Neuron (in vitro differentiated cells): ENCODE measurements around the gene KAT5.
A peak's percentile ranks its signal among the peaks of the same experiment; 100 is the strongest.
"Not testable (repeated sequence)": the region's sequence is repeated elsewhere in the genome, so short reads cannot be mapped to it uniquely, and the experiment has no call there.

ENCODE experiments used
- H2AFZ ChIP-seq: one replicate; pipeline ENCODE4 v1.6.1; 2013; ENCODE audit warnings: low read depth, mild to moderate bottlenecking, inconsistent platforms, low read length, moderate library complexity
- H3K27me3 ChIP-seq: one replicate; pipeline ENCODE4 v1.6.1; 2013; ENCODE audit warnings: low read length; ENCODE audit not compliant: insufficient read depth
- H3K36me3 ChIP-seq: one replicate; pipeline ENCODE4 v1.6.1; 2013; ENCODE audit warnings: low read length; ENCODE audit not compliant: insufficient read depth
- H3K4me1 ChIP-seq: one replicate; pipeline ENCODE4 v1.6.1; 2013; ENCODE audit warnings: low read length; ENCODE audit not compliant: insufficient read depth
- H3K4me3 ChIP-seq: 2 replicates; pipeline ENCODE4 v1.5.1; 2013; ENCODE audit warnings: mild to moderate bottlenecking, low read length, moderate library complexity
- H3K9me3 ChIP-seq: one replicate; pipeline ENCODE4 v1.6.1; 2013; ENCODE audit warnings: low read length

KAT5 gene

DNA sequence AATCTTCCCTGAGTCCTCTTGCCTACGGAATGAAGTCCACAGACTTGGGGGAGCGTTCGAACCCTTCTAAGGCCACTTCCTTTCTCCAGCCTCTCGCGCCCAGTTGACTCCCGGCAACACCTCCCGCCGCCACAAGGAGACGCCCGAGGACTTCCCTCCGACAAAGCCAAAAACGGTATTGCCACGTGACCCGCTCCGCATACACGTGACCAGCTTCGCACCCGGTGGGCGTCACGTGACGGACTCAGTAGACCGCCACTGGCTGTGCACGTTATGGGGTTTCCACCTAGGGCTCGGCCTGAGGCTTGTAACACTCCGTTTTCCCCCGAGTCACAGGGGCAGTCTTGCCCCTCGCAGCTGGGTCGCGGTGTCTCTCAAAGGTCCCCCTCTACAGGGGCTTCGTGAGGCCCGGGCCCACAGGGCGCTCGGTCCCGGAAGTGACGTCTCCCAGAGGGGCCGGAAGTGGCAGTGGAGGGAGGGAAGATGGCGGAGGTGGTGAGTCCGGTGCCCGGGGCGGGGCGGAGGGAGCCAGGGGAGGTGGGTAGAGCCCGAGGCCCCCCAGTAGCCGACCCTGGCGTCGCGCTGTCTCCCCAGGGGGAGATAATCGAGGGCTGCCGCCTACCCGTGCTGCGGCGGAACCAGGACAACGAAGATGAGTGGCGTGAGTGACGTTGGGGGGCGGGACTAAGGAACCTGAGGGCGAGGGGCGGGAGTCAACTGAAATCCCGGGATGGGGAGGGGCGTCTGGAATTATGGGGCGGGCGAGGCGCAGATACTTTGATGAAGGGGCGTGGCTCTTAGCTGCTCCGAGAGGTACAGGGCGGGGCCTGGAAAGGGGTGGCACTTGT is at the start of gene KAT5:
Gene KAT5 (plus strand): TSS at position 468 of the 848 bp plus-strand sequence. CDS start 16 bp downstream, at position 484.
- H2AFZ ChIP-seq: peak within 1 kb of the TSS; percentile 91
- peaks cover 5% of the 10 kb centered on the region for H3K4me1 ChIP-seq
- H3K4me3 ChIP-seq: peak within 1 kb of the TSS; percentile 64
- no peaks in the 10 kb centered on the region for H3K9me3 ChIP-seq
- peaks cover 39% of the 10 kb centered on the region for H3K36me3 ChIP-seq
- H3K27me3 ChIP-seq: no peaks in the 10 kb centered on the region

DNA sequence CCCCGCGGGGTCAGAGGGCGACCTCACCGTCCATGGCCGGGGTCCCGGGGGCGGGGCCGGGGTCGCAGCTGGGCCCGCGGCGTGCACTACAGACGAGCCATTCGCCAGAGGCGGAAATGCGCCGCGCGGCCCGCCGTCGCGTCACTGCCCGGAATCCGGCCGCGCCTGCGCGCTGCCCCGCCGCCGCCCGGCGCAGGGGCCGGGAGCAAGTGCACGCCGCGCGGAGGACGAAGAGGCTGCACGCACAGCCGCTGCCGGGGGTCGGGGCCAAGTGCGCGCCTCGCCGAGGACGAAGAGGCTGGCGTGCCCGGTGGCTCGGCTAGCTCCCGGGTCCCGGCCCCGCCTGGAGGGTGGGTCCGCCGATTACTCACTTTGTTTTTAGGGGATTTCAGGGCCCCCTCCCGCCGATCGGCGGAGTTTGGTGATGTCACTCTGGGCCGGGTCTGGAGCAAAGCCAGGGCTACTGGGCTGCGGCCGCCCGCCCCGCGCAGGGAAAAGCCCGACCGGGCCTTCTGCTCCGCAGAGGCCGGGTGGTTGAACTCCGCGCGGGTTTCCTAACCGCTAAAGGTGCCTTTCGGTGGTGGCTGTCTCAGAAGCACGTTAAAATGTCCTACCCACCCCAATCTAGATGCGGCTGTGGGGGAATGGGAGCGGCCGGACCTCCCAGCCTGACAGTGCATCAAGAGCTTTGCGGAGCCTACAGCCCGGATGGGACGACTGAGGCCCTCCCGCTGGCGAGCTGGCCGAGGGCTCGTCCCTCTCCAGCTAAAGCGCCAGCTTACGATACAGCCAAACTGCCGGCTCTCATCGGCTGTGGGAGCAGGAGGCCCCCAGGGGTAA is 49.0 kb upstream of the KAT5 start, which contains the start of gene RELA:
Gene RELA (minus strand): TSS at position 118 of the 840 bp plus-strand sequence. CDS start 84 bp downstream, at position 34.
- H3K36me3 ChIP-seq: peaks cover 30% of the 10 kb centered on the region
- no peaks in the 10 kb centered on the region for H3K27me3 ChIP-seq
- peak within 1 kb of the TSS; percentile 98 for H3K4me3 ChIP-seq
- peaks cover 12% of the 10 kb centered on the region for H3K4me1 ChIP-seq
- peak within 1 kb of the TSS; percentile 73 for H2AFZ ChIP-seq
- H3K9me3 ChIP-seq: no peaks in the 10 kb centered on the region

DNA sequence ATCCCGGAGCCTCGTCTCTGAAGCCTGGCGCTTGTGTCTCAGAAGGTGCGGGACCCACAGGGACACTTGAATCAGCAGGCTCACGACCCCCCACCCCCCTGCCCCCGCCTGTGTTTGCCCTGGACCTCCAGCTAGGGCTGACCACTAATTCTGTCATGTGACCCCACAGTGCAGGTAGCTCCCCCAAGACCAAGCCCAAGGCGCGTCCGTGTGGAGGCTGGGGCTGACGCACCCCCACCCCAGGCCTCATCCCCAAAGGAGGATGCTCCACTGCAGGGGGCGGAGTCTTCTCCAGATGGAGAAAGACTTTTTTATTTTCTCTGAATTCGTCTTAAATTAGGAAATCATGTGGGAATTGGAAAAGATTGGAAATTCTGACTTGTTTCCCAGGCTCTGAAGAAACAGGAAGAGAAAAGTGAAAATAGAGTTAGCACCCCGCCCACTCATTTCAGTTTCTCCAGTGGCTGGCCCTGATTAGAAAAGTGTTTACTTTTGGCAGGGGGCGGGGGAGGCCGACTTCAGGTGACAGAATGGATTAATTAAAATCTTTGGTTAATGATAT is 48.3 kb upstream of the KAT5 start:
- Histone ChIP-seq H3K27me3 (no peaks in the 10 kb centered on the region), H3K9me3 (no peaks in the 10 kb centered on the region), H3K36me3 (peaks cover 23% of the 10 kb centered on the region), H2AFZ (peak overlapping the region; percentile 73), H3K4me1 (peaks cover 12% of the 10 kb centered on the region), H3K4me3 (peak overlapping the region; percentile 98)

DNA sequence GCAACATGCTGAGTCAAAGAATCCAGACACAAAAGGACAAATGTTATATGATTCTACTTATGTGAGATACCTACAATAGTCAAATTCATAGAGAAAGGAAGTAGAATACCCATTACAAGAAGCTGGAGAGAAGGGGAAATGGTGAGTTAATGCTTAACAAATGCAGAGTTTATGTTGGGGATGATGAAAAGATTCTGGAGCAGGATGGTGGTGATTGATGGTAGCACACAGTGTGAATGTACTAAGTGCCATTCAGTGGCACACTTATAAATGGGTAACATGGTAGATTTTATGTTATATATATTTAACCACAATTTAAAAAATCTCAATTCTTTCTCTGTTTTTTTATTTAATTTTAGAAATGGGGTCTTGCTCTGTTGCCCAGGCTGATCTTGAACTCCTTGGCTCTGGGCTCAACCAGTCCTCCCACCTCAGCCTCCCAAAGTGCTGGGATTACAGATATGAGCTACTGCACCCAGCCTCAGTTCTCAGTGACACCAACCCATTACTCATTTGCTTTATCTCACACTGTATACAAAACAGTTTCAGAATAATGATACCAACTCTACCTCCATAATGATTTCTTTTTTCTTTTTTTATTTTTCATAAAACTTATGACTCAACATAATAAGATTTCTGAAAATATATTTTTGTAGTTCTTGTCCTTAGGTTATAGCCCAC is 39.7 kb upstream of the KAT5 start:
- H3K9me3 ChIP-seq: no peaks in the 10 kb centered on the region
- no peaks in the 10 kb centered on the region for H3K4me1 ChIP-seq
- H3K4me3 ChIP-seq: no peak overlapping the region
- H3K36me3 ChIP-seq: no peaks in the 10 kb centered on the region
- no peaks in the 10 kb centered on the region for H3K27me3 ChIP-seq
- H2AFZ ChIP-seq: no peak overlapping the region

DNA sequence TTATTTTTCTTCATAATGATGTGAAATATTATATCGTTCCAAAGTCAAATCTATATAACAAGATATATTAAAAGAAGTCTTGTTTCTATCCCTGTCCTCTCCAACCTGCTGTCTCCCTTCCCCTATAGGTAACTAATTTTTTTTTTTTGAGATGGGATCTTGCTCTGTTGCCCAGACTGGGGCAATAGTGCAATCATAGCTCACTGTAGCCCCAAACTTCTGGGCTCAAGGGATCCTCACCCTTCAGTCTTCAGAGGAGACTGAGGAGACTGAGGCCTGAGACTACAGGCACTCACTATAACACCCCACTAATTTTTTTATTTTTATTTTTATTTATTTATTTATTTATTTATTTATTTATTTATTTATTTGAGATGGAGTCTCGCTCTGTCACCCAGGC is 39.1 kb upstream of the KAT5 start:
- no peaks in the 10 kb centered on the region for H3K27me3 ChIP-seq
- no peaks in the 10 kb centered on the region for H3K4me1 ChIP-seq
- no peaks in the 10 kb centered on the region for H3K36me3 ChIP-seq
- no peaks in the 10 kb centered on the region for H3K9me3 ChIP-seq
- H3K4me3 ChIP-seq: no peak overlapping the region
- no peak overlapping the region for H2AFZ ChIP-seq

DNA sequence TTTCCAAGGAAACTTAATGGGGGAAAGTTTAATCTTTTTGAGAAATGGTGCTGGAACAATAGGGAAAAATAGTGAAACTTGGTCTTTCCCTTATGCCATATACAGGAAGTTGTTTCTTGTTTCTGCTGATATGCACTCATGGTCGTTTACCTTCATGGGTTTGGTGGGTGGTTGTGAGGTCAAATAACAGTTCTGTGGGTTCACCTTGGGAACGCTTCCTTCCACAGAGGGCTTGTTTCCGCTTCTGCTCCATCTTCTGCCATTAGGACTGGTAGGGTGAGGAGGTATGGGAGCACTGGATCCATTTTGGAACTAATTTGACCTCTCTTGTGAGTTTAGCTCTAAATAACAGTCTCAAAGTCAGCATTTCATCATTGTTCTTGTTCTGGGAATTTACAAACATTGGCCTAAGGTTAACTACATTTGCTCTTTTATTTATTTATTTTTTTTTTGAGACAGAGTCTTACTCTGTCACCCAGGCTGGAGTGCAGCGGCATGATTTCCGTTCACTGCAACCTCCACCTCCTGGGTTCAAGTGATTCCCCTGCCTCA is 31.8 kb upstream of the KAT5 start:
- H3K27me3 ChIP-seq: peaks cover 6% of the 10 kb centered on the region
- no peak overlapping the region for H2AFZ ChIP-seq
- H3K4me1 ChIP-seq: no peaks in the 10 kb centered on the region
- no peaks in the 10 kb centered on the region for H3K9me3 ChIP-seq
- no peaks in the 10 kb centered on the region for H3K36me3 ChIP-seq
- H3K4me3 ChIP-seq: no peak overlapping the region

DNA sequence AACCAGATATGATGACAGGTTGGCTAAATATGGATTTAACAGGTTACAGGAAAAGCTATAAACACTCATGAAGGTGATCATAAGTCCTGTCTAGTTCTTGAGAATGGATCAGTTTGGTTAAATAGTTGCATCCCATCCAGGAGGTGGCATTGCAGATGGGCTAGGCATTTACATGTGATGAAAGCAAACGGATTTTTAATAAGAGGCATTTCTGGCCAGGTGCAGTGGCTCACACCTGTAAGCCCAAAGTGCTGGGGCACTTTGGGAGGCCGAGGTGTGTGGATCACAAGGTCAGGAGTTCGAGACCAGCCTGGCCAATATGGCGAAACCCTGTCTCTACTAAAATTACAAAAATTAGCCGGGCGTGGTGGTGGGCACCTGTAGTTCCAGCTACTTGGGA is 28.6 kb upstream of the KAT5 start:
- H2AFZ ChIP-seq, H3K4me3 ChIP-seq, H3K36me3 ChIP-seq, H3K9me3 ChIP-seq, H3K4me1 ChIP-seq, H3K27me3 ChIP-seq: not testable (repeated sequence)

DNA sequence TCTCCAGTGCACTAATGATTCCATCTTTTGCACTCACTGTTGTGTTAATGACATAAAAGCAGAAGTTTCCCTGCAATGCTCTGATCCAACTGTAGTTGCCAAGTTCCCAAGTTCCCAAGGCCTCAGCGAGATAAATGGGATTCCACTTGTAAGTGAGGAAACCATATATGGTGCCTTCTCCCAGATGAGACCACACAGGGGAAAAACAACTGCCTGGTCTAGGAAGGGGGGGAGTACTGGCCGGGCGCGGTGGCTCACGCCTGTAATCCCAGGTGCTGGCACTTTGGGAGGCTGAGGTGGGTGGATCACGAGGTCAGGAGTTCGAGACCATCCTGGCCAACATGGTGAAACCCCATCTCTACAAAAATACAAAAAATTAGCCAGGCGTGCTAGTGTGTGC is 26.1 kb upstream of the KAT5 start:
- peaks cover 6% of the 10 kb centered on the region for H3K27me3 ChIP-seq
- no peaks in the 10 kb centered on the region for H3K9me3 ChIP-seq
- H2AFZ ChIP-seq: no peak overlapping the region
- no peak overlapping the region for H3K4me3 ChIP-seq
- no peaks in the 10 kb centered on the region for H3K36me3 ChIP-seq
- no peaks in the 10 kb centered on the region for H3K4me1 ChIP-seq

DNA sequence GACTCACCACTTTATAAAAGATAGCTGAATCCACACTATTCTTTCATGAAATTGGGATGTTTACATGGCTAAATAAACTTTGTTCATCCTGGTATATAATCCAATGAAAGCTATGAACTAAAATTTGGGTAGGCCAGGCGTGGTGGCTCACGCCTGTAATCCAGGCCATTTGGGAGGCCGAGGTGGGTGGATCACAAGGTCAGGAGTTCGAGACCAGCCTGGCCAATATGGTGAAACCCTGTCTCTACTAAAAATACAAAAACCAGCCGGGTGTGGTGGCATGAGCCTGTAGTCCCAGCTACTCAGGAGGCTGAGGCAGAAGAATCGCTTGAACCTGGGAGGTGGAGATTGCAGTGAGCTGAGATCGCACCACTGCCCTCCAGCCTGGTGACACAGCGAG is 20.2 kb upstream of the KAT5 start:
- not testable (repeated sequence) for H3K4me3 ChIP-seq, H3K9me3 ChIP-seq, H3K4me1 ChIP-seq, H3K27me3 ChIP-seq, H3K36me3 ChIP-seq, H2AFZ ChIP-seq

DNA sequence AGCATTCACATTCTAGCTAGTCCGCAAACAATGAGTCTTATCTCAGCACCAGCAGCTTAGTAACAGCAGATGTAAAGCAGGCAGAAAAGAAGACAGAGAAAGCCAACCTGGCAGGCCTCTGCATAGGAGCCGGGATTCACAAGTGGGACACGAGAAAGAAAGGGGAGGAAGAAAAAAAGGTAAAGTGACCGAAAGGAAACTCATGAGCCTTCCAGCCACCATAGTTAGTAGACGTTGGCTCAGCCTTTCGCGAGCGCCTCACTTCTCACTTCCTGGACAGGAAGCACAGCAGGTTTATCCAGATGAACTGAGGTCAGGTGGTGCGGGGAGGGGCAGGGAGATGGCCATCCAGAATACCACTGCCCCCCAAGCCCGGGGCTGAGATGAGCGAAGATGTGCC is 19.7 kb upstream of the KAT5 start:
- Histone ChIP-seq H3K4me1 (peaks cover 4% of the 10 kb centered on the region), H3K9me3 (no peaks in the 10 kb centered on the region), H2AFZ (no peak overlapping the region), H3K4me3 (no peak overlapping the region), H3K27me3 (peaks cover 4% of the 10 kb centered on the region), H3K36me3 (no peaks in the 10 kb centered on the region)

DNA sequence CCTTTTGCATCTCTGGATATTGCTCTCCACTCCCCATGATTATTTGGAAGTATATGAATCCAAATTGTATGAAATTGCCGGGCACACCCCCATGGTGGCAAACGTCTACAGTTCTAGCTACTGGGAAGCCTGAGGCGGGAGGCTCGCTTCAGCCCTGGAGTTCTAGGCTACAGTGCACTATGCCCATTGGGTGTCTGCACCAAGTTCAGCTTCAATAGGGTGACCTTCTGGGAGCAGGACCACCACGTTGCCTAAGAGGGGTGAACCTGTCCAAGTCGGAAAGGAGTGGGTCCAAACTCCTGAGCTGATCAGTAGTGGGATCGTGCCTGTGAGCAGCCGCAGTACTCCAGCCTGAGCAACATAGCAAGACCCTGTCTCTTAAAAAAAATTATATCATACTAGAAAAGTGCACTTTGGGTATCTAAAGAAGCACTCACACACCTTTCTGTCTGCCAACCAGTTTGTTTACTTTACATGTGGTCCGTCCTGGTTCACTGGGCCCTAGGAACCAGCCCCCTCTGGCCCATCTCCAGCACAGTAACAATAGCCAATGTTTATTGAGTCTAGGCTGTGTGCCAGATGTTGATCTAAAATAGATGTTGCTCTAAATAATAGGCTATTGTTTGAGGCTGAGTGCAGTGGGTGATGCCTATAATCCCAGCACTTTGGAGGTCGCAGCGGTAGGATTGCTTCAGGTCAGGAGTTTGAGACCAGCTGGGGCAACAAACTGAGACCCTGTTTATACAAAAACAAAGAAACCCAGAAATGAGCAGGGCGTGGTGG is 16.4 kb upstream of the KAT5 start:
- peaks cover 4% of the 10 kb centered on the region for H3K4me1 ChIP-seq
- H3K4me3 ChIP-seq: no peak overlapping the region
- no peak overlapping the region for H2AFZ ChIP-seq
- H3K27me3 ChIP-seq: peaks cover 4% of the 10 kb centered on the region
- no peaks in the 10 kb centered on the region for H3K36me3 ChIP-seq
- H3K9me3 ChIP-seq: peaks cover 6% of the 10 kb centered on the region
